Metanephros (tissue), 2 donors: ENCODE measurements around the gene ADAM12. TPM values are rescaled to one million over a fixed set of nuclear protein-coding genes. Genes with fewer than 3 reads are reported as not detected.

Experiments used
- small RNA-seq: library from RNA; depleted of rRNA; stranded (forward); fragments of <200 nt; gene quantifications from one replicate; pipeline ENCODE3, GENCODE V24; 2014; ENCODE audit warnings: low replicate concordance
- total RNA-seq: library from RNA; depleted of rRNA; stranded (reverse); fragments of >200 nt; gene quantifications from one replicate; pipeline ENCODE4 v1.2.3, GENCODE V29; 2014

The ADAM12 gene
- 54.4 TPM for total RNA-seq

GRCh38 chr10:126387931-126388911, at the start of gene ADAM12:
Gene ADAM12, minus strand, starts transcription at chr10:126388477. Its CDS starts 332 bp downstream, at chr10:126388145.

Small RNA genes lying within 50 kb of the gene (small RNA-seq; reads per million reads assigned to genes)
- not detected for gene RNA5SP328
